ES-I3 (cell line): ENCODE data around the gene LYPLA2.
"Not testable (repeated sequence)": the region's sequence is repeated elsewhere in the genome, so short reads cannot be mapped to it uniquely, and the experiment has no call there.

Experiments used
- H3K36me3 ChIP-seq: 2 replicates; pipeline ENCODE4 v1.6.1; 2013; ENCODE audit warnings: mild to moderate bottlenecking, low read length, control low read depth, moderate library complexity; ENCODE audit not compliant: insufficient read depth
- H3K4me1 ChIP-seq: 2 replicates; pipeline ENCODE4 v1.6.1; 2013; ENCODE audit warnings: mild to moderate bottlenecking, control low read depth, low read length; ENCODE audit not compliant: insufficient read depth
- H3K9ac ChIP-seq: 2 replicates; pipeline ENCODE4 v1.6.1; 2013; ENCODE audit warnings: low read depth, mild to moderate bottlenecking, low read length, moderate library complexity
- H3K9me3 ChIP-seq: 2 replicates; pipeline ENCODE4 v1.6.1; 2013; ENCODE audit warnings: mild to moderate bottlenecking, low read length, moderate library complexity; ENCODE audit not compliant: control insufficient read depth, insufficient read depth

The LYPLA2 gene

GRCh38 chr1:23768733-23769132, 22.2 kb upstream of the LYPLA2 start:
- Histone ChIP-seq H3K36me3 (peaks cover 7% of the 10 kb centered on the region; the same call in 1 of the 2 replicates), H3K9me3 (no peaks in the 10 kb centered on the region), H3K9ac (no peak overlapping the region), H3K4me1 (no peaks in the 10 kb centered on the region)

DNA sequence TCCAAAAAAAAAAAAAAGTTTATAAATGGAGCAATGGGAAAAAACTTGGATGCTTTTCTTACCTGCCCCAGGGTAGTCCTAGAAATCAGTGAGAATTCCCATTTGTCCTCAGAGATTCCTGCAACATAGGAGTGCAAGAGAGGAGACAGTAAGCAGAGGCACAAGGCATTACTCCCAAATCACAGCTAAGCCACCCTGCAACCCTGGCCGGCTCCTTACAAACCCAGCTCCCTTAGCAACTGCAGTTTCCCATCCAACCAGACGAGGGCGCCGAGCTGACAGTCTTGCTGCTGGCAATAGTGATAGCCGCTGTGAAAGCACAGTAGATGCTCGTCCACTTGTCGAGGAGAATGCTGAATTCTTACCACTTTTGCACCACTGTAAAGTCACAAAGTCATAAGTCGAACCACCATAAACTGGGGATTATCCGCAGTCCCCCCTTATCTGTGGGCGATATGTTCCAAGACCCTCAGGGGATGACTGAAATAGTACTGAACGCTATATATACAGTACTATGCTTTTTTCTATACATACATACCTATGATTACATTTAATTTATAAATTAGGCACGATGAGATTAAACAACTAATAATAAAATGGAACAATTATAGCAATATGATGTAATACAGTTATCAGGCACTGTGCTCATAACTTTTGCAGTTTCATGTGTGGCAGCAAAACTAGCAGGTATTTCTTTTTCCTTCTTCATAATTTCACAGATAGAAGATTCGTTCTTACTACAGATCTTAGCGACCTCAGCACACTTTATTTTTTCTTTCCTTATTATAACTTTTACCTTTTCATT, 18.7 kb upstream of the LYPLA2 start:
- Histone ChIP-seq H3K9ac (no peak overlapping the region), H3K4me1 (no peaks in the 10 kb centered on the region), H3K36me3 (peaks cover 7% of the 10 kb centered on the region; the same call in 1 of the 2 replicates), H3K9me3 (no peaks in the 10 kb centered on the region)

- H3K4me1 ChIP-seq, result no peaks in the 10 kb centered on the region
- no peak overlapping the region for H3K9ac ChIP-seq
- H3K9me3 ChIP-seq, result no peaks in the 10 kb centered on the region
- peaks cover 4% of the 10 kb centered on the region; the same call in 1 of the 2 replicates for H3K36me3 ChIP-seq
These were observed 18.1 kb upstream of the LYPLA2 start for GRCh38 chr1:23772854-23773242.

DNA sequence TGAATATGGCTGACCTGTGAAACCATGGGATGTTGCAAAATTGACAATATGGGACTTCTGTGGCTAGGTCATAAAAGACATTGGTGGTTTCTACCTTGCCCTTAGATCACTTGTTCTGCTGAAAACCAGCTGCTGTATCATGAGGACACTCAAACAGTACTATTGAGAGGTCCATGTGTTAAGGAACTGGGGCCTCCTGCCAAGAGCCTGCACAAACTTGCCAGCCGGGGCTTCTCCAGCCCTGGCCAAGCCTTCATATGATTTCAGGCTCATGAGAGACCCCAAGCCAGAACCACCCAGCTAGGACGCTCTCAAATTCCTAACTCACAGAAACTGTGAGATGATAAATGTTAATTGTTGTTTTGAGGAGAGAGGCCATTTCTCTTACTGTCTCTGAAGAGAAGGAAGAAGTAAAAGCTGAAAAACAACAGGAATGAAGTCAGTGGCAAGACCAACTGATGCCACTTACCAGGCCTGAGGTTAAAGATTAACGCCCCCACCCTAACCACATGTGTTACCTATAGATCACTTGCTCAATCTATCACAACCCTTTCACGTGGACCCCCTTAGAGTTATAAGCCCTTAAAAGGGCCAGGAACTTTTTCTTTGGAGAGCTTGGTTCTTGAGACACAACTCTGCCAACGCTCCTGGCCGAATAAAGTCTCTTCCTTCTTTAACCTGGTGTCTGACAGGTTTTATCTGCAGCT, 16.6 kb upstream of the LYPLA2 start:
- H3K9ac ChIP-seq, result no peak overlapping the region
- no peaks in the 10 kb centered on the region for H3K9me3 ChIP-seq
- peaks cover 2% of the 10 kb centered on the region; the same call in 1 of the 2 replicates for H3K36me3 ChIP-seq
- peaks cover 5% of the 10 kb centered on the region for H3K4me1 ChIP-seq

DNA sequence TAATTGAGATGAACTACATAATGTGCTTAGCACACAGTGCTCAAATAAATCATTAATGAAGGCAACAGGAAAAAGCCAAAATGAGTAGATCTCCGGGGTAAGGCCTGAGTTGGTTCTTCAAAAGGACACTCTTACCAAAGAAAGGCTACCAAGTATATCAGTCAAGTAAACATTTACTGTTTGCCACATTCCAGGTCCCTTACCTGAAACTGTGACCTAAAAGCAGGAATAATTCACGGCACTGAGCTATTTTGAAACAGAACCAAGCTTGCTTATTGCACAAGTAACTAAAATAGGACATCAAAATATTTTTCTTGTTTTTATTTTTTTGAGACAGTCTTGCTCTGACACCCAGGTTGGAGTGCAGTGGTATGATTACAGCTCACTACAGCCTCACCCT, 14.7 kb upstream of the LYPLA2 start:
- Histone ChIP-seq H3K4me1 (peaks cover 9% of the 10 kb centered on the region), H3K36me3 (peaks cover 2% of the 10 kb centered on the region; the same call in 1 of the 2 replicates), H3K9me3 (no peaks in the 10 kb centered on the region), H3K9ac (no peak overlapping the region)

DNA sequence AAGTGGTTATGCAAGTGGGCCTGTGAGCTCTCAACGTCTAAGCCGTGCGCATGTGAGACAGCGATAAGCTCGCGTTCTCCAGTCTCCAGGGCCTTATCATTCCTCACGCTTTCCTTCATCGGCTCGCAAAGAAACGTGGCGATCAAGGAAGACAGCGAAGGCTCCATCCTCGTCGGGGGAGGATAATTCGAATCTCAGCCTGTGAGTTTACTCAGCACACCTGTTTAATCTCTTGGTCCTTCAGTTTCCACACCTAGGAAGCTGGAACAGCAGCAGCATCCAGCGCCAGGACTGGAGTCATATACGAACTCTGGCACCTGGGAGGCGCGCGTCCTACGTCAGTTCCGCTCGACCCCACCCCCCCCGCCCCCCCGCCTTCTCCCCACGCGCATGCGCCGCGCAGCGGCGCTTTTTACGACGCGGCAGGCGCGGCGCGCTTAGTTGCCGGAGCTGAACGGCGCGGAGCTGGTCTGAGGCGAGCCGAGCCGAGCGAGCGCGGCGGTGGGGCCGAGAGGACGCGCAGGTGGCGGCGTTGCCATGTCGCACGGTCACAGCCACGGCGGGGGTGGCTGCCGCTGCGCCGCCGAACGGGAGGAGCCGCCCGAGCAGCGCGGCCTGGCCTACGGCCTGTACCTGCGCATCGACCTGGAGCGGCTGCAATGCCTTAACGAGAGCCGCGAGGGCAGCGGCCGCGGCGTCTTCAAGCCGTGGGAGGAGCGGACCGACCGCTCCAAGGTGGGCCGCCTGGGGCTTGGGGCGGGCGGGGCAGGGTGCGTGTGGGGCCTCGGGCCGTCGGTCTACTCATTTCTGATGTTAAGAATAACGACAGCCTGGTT, 12.7 kb upstream of the LYPLA2 start, which contains the start of gene PITHD1:
TSS of gene PITHD1 (plus strand) at position 440 of the 836 bp plus-strand sequence. CDS start at position 538, 98 bp downstream.
- Histone ChIP-seq H3K9ac (peak within 1 kb of the TSS; percentile 95), H3K4me1 (peaks cover 9% of the 10 kb centered on the region), H3K9me3 (no peaks in the 10 kb centered on the region), H3K36me3 (peaks cover 2% of the 10 kb centered on the region; the same call in 1 of the 2 replicates)

- Histone ChIP-seq H3K4me1 (peaks cover 9% of the 10 kb centered on the region), H3K9ac (no peak overlapping the region), H3K9me3 (no peaks in the 10 kb centered on the region), H3K36me3 (peaks cover 2% of the 10 kb centered on the region; the same call in 1 of the 2 replicates)
These were observed 11.0 kb upstream of the LYPLA2 start for GRCh38 chr1:23779826-23780371.

DNA sequence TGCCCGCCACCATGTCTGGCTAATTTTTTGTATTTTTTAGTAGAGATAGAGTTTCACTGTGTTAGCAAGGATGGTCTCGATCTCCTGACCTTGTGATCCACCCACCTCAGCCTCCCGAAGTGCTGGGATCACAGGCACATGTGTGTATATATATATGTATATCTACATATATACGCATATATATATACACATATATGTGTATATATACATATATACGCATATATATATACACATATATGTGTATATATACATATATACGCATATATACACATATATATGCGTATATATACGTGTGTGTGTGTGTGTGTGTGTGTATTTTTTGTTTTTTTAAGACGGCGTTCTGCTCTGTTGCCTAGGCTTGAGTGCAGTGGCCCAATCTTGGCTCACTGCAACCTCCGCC, 7.8 kb upstream of the LYPLA2 start:
- H3K9me3 ChIP-seq, H3K9ac ChIP-seq, H3K4me1 ChIP-seq: not testable (repeated sequence)
- peaks cover 11% of the 10 kb centered on the region for H3K36me3 ChIP-seq

DNA sequence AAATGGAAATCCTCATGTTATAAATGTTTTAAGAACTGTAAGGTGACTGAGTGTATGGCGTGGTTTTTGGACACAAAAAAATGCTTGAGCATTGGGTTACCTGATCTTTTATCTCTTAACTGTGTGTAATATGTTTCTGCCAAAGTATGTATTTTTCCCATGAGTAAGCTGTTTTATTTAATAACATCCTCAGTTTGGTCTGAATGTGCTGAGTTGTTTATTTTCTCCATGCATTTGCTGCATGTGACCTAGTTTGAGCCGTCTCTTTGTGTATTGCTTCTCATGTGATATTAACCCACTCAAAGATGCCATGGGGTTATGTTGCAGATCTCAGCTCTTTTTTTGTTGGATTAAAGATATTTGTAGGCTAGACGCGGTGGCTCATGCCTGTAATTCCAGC, 6.1 kb upstream of the LYPLA2 start:
- Histone ChIP-seq H3K9ac (no peak overlapping the region), H3K36me3 (peaks cover 11% of the 10 kb centered on the region), H3K4me1 (peaks cover 4% of the 10 kb centered on the region; the same call in 1 of the 2 replicates), H3K9me3 (no peaks in the 10 kb centered on the region)

- no peak overlapping the region for H3K9ac ChIP-seq
- H3K9me3 ChIP-seq, result no peaks in the 10 kb centered on the region
- H3K4me1 ChIP-seq, result peaks cover 9% of the 10 kb centered on the region
- peaks cover 9% of the 10 kb centered on the region for H3K36me3 ChIP-seq
These were observed 3.2 kb upstream of the LYPLA2 start for GRCh38 chr1:23787701-23788100.

DNA sequence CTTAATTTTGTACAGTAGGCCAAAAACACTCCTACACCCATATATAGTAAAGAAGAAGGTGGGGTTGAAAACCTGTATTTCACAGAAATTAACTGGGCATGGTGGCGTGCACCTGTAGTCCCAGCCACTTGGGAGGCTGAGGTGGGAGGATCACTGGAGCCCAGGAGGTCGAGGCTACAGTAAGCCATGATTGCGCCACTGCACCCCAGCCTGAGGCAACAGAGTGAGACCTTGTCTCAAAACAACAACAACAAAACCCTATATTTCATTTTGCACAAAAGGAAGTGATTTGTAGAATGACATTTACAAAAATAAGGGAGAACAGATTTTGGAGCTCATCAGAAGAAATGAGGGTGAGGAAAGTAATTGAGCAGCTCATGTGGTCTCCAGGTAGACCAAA, 2.2 kb upstream of the LYPLA2 start:
- H3K9me3 ChIP-seq, result no peaks in the 10 kb centered on the region
- H3K36me3 ChIP-seq, result peaks cover 9% of the 10 kb centered on the region
- no peak overlapping the region for H3K9ac ChIP-seq
- H3K4me1 ChIP-seq, result peaks cover 9% of the 10 kb centered on the region

DNA sequence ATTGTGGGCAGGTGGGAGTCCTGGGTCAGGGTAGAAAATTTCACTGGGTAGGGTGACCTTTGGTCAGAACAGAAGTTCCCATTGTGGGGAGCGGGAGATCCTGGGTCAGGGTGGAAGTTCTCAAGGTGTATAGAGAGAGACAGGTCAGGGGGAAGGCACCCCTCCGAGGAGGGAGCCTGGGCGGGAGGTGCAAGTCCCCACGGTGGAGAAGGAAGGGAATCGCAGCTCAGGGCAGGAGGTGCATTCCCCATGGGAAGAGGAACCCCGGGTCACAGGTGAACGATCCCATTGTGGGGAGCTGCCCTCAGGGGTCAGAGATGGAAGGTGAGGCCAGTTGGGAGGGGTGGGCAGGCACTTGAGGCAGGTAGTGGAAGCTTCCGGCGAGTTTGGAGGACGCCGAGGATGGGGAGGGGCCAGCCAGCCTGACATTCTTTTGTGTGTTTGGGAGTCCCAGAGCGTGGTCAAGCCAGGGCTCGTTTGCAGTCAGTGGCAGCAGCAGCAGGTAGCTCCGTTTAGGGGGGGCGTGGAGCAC, 637 bp downstream of the LYPLA2 start:
- Histone ChIP-seq H3K36me3 (peaks cover 8% of the 10 kb centered on the region), H3K4me1 (peaks cover 9% of the 10 kb centered on the region), H3K9me3 (no peaks in the 10 kb centered on the region), H3K9ac (peak overlapping the region; percentile 86)

- peaks cover 9% of the 10 kb centered on the region for H3K4me1 ChIP-seq
- H3K36me3 ChIP-seq, result peaks cover 8% of the 10 kb centered on the region
- no peaks in the 10 kb centered on the region for H3K9me3 ChIP-seq
- H3K9ac ChIP-seq, result peak overlapping the region; percentile 86
These were observed 1.4 kb downstream of the LYPLA2 start for GRCh38 chr1:23792151-23792945.
